ENCODE measurements around the gene CD3E.

DNA sequence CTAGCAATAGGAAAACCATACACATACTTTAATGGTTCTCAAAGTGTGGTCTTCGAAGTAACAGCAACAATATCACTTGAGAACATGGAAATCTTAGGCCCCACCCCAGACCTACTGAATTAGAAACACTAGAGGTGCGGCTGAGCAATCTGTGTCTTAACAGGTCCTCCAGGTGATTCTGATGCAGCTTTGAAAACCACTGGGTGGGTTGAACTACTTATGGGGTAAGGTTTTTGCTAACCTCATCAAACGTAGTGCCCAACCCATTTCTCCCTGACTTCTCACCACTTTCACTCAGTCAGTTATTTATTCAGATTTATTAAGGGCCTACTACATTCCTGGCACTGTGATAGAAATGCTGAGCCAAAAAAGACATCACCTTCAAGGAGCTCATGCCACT, 44.2 kb upstream of the CD3E start:
- TF ChIP-seq POLR2A (IDR thresholded peaks at IDR 0.05; ENCODE audit: low read depth, low read length) (no peak), POLR2AphosphoS5 (IDR thresholded peaks at IDR 0.05; ENCODE audit: low read depth, low read length) (no peak), SPI1 (IDR thresholded peaks at IDR 0.05; ENCODE audit: low read depth, low read length) (no peak), TAF1 (IDR thresholded peaks at IDR 0.05; ENCODE audit: low read depth, low read length) (no peak), POU2F2 (IDR thresholded peaks at IDR 0.05; ENCODE audit: low read depth, low read length) (no peak), PAX5 (IDR thresholded peaks at IDR 0.05; ENCODE audit: insufficient read depth, low read length, severe bottlenecking) (no peak)

All from GM12891 (cell line).